ENCODE measurements around the gene CTTNBP2. TPM values are rescaled to one million over a fixed set of nuclear protein-coding genes. Genes with fewer than 3 reads are reported as not detected.
"Not testable (repeated sequence)": the region's sequence is repeated elsewhere in the genome, so short reads cannot be mapped to it uniquely, and the experiment has no call there.

The CTTNBP2 gene
- total and polyA plus RNA-seq, 10 donors: 0.68 to 15.1 (median 8.5) TPM

GRCh38 chr7:117715784-117716445 lies 157.3 kb downstream of the CTTNBP2 start:
- Histone ChIP-seq H3K4me1 (no peaks in the 10 kb centered on the region), H3K27ac (no peak overlapping the region), H3K4me3 (no peak overlapping the region), H3K27me3 (replicated peaks in 1 of 7) (no peaks in the 10 kb centered on the region), H3K36me3 (peaks cover 0 to 9% (median 0%) of the 10 kb centered on the region in 6 donors), H3K9me3 (no peaks in the 10 kb centered on the region)
- intact Hi-C loops (cut with DNase I; ENCODE audit: low total_unique reads): loop anchor here (10.0 kb wide), 1 partner anchor 311 kb away; no protein-coding TSS in a partner anchor
- no peak for DNase-seq
- peak in 6 of 11 experiments; percentile 8 to 35 (median 12) for TF ChIP-seq CTCF (IDR thresholded peaks at IDR 0.05 in 8 of 11, conservative IDR thresholded peaks at IDR 0.05 in 3 of 11)
- no peak for TF ChIP-seq POLR2AphosphoS5 (IDR thresholded peaks at IDR 0.05)
- TF ChIP-seq POLR2A (IDR thresholded peaks at IDR 0.05): no peak
- WGBS, 5 donors: 68 to 81% (median 79%) methylated on average over 3 of the region's 3 CpGs

- H3K27me3 ChIP-seq (replicated peaks in 1 of 7): no peaks in the 10 kb centered on the region
- H3K4me3 ChIP-seq: no peak overlapping the region
- no peaks in the 10 kb centered on the region for H3K4me1 ChIP-seq
- no peaks in the 10 kb centered on the region for H3K36me3 ChIP-seq
- peaks cover 0 to 5% (median 0%) of the 10 kb centered on the region in 8 donors for H3K9me3 ChIP-seq
- WGBS, 5 donors: 77 to 100% (median 89%) methylated on average over 1 of the region's 1 CpG
- H3K27ac ChIP-seq: no peak overlapping the region
- no peak for TF ChIP-seq CTCF (IDR thresholded peaks at IDR 0.05 in 8 of 11, conservative IDR thresholded peaks at IDR 0.05 in 3 of 11)
- no peak for TF ChIP-seq POLR2A (IDR thresholded peaks at IDR 0.05)
- TF ChIP-seq POLR2AphosphoS5 (IDR thresholded peaks at IDR 0.05): no peak
- intact Hi-C loops (cut with DNase I; ENCODE audit: low total_unique reads): loop anchor here (10.0 kb wide), 1 partner anchor 307 kb away; no protein-coding TSS in a partner anchor
- no peak for DNase-seq
Measured at GRCh38 chr7:117711556-117711955, 161.7 kb downstream of the CTTNBP2 start.

GRCh38 chr7:117708173-117708572 lies 165.1 kb downstream of the CTTNBP2 start:
- intact Hi-C loops (cut with DNase I; ENCODE audit: low total_unique reads); H3K4me3 ChIP-seq; H3K9me3 ChIP-seq; H3K27ac ChIP-seq; H3K27me3 ChIP-seq (replicated peaks in 1 of 7); H3K36me3 ChIP-seq; DNase-seq; H3K4me1 ChIP-seq: not testable (repeated sequence)
- 67 to 94% (median 91%) methylated on average over 4 of the region's 4 CpGs for WGBS, 5 donors

GRCh38 chr7:117707080-117707479 lies 166.2 kb downstream of the CTTNBP2 start:
- intact Hi-C loops (cut with DNase I; ENCODE audit: low total_unique reads): no loop called here
- H3K4me3 ChIP-seq: no peak overlapping the region
- no peaks in the 10 kb centered on the region for H3K4me1 ChIP-seq
- TF ChIP-seq POLR2A (IDR thresholded peaks at IDR 0.05) (no peak), CTCF (IDR thresholded peaks at IDR 0.05 in 8 of 11, conservative IDR thresholded peaks at IDR 0.05 in 3 of 11) (no peak), POLR2AphosphoS5 (IDR thresholded peaks at IDR 0.05) (no peak)
- no peak for DNase-seq
- H3K27me3 ChIP-seq (replicated peaks in 1 of 7): no peaks in the 10 kb centered on the region
- H3K9me3 ChIP-seq: peaks cover 0 to 5% (median 0%) of the 10 kb centered on the region in 8 donors
- H3K27ac ChIP-seq: no peak overlapping the region
- no peaks in the 10 kb centered on the region for H3K36me3 ChIP-seq

Data from spleen (tissue), 11 donors.